ENCODE results near the gene RTN4R.
"Not testable (repeated sequence)": the region's sequence is repeated elsewhere in the genome, so short reads cannot be mapped to it uniquely, and the experiment has no call there.

The RTN4R gene

GRCh38 chr22:20308806-20309650 is 40.9 kb upstream of the RTN4R start:
- peaks cover 16% of the 10 kb centered on the region for H3K4me1 Mint-ChIP-seq
- H3K9me3 Mint-ChIP-seq, H3K4me3 Mint-ChIP-seq, H3K27me3 Mint-ChIP-seq, H3K27ac Mint-ChIP-seq, ATAC-seq, DNase-seq: not testable (repeated sequence)

- Mint-ChIP-seq H3K4me1 (peaks cover 16% of the 10 kb centered on the region), H3K4me3 (peak overlapping the region in 1 of 2 donors; percentile 41)
- not testable (repeated sequence) for H3K27ac Mint-ChIP-seq, H3K9me3 Mint-ChIP-seq, H3K27me3 Mint-ChIP-seq, DNase-seq, ATAC-seq
These were observed 39.6 kb upstream of the RTN4R start for GRCh38 chr22:20307448-20308447.

- H3K27ac Mint-ChIP-seq = peak overlapping the region in 1 of 2 donors; percentile 54
- H3K4me3 Mint-ChIP-seq = peak overlapping the region in 1 of 2 donors; percentile 46
- peaks cover 16% of the 10 kb centered on the region for H3K4me1 Mint-ChIP-seq
- not testable (repeated sequence) for H3K9me3 Mint-ChIP-seq, H3K27me3 Mint-ChIP-seq, DNase-seq
- ATAC-seq = peak; percentile 36
These were observed 38.7 kb upstream of the RTN4R start for GRCh38 chr22:20306646-20307447.

- H3K4me1 Mint-ChIP-seq = peaks cover 18% of the 10 kb centered on the region
These were observed 38.0 kb upstream of the RTN4R start for GRCh38 chr22:20305894-20306645.

GRCh38 chr22:20305230-20305893 is 37.2 kb upstream of the RTN4R start:
- not testable (repeated sequence) for ATAC-seq, H3K27ac Mint-ChIP-seq, DNase-seq, H3K4me3 Mint-ChIP-seq, H3K9me3 Mint-ChIP-seq
- Mint-ChIP-seq H3K4me1 (peaks cover 25% of the 10 kb centered on the region), H3K27me3 (peaks cover 22% of the 10 kb centered on the region)

More at GRCh38 chr22:20305894-20306645, 38.0 kb upstream of the RTN4R start:
- Mint-ChIP-seq H3K27ac (peak overlapping the region; percentile 25 to 90), H3K4me3 (peak overlapping the region in 1 of 2 donors; percentile 46), H3K9me3 (no peaks in the 10 kb centered on the region), H3K27me3 (peaks cover 15% of the 10 kb centered on the region)
- DNase-seq (no peak), ATAC-seq (no peak)

GRCh38 chr22:20304646-20305045 is 36.5 kb upstream of the RTN4R start:
- Mint-ChIP-seq H3K4me1 (peaks cover 29% of the 10 kb centered on the region), H3K27ac (no peak overlapping the region), H3K9me3 (no peaks in the 10 kb centered on the region), H3K27me3 (peaks cover 24% of the 10 kb centered on the region), H3K4me3 (no peak overlapping the region)
- DNase-seq (no peak), ATAC-seq (no peak)

GRCh38 chr22:20303229-20303534 is 35.1 kb upstream of the RTN4R start:
- not testable (repeated sequence) for H3K27ac Mint-ChIP-seq, DNase-seq, H3K9me3 Mint-ChIP-seq, ATAC-seq, H3K4me3 Mint-ChIP-seq
- Mint-ChIP-seq H3K27me3 (peaks cover 26% of the 10 kb centered on the region), H3K4me1 (peaks cover 32% of the 10 kb centered on the region)

GRCh38 chr22:20302438-20303228 is 34.5 kb upstream of the RTN4R start:
- Mint-ChIP-seq H3K9me3 (no peaks in the 10 kb centered on the region), H3K27ac (no peak overlapping the region), H3K27me3 (peaks cover 32% of the 10 kb centered on the region), H3K4me1 (peaks cover 36% of the 10 kb centered on the region), H3K4me3 (no peak overlapping the region)
- DNase-seq (no peak), ATAC-seq (no peak)

GRCh38 chr22:20299746-20300136 is 31.6 kb upstream of the RTN4R start:
- peak overlapping the region; percentile 81 to 86 for H3K4me3 Mint-ChIP-seq
- ATAC-seq (peak; percentile 60), DNase-seq (peak in 1 of 2 donors; percentile 29)
- H3K9me3 Mint-ChIP-seq = no peaks in the 10 kb centered on the region
- H3K27me3 Mint-ChIP-seq = peaks cover 32% of the 10 kb centered on the region
- peaks cover 20% of the 10 kb centered on the region for H3K4me1 Mint-ChIP-seq
- H3K27ac Mint-ChIP-seq = no peak overlapping the region

- Mint-ChIP-seq H3K4me1 (peaks cover 20% of the 10 kb centered on the region), H3K4me3 (peak overlapping the region; percentile 81 to 86), H3K9me3 (no peaks in the 10 kb centered on the region), H3K27me3 (peaks cover 32% of the 10 kb centered on the region), H3K27ac (peak overlapping the region in 1 of 2 donors; percentile 42)
- DNase-seq (peak; percentile 81 to 87), ATAC-seq (peak; percentile 87)
These were observed 31.0 kb upstream of the RTN4R start for GRCh38 chr22:20298803-20299745.

- DNase-seq = no peak
- peaks cover 20% of the 10 kb centered on the region for H3K4me1 Mint-ChIP-seq
- no peak for ATAC-seq
- H3K9me3 Mint-ChIP-seq = no peaks in the 10 kb centered on the region
- H3K4me3 Mint-ChIP-seq = peak overlapping the region; percentile 59 to 86
- H3K27me3 Mint-ChIP-seq = peaks cover 32% of the 10 kb centered on the region
- peak overlapping the region in 1 of 2 donors; percentile 22 for H3K27ac Mint-ChIP-seq
These were observed 30.1 kb upstream of the RTN4R start for GRCh38 chr22:20298110-20298802.
